GM12875 (cell line): Measurements from ENCODE around the gene MRPS22.
A peak's percentile ranks its signal among the peaks of the same experiment; 100 is the strongest.

Source experiments
- H3K4me3 ChIP-seq: one replicate; pipeline ENCODE4 v1.5.1; 2011; ENCODE audit warnings: low read depth, low read length, control low read depth
- CTCF ChIP-seq: IDR thresholded peaks from 2 replicates; pipeline ENCODE4 v1.5.1; 2011; ENCODE audit warnings: low read depth, mild to moderate bottlenecking, control low read depth, inconsistent platforms, low read length, moderate library complexity, borderline replicate concordance; ENCODE audit not compliant: insufficient read depth

MRPS22 gene

GRCh38 chr3:139319428-139320402 lies 24.1 kb upstream of the MRPS22 start:
- no peak overlapping the region for H3K4me3 ChIP-seq
- TF ChIP-seq CTCF, result peak; percentile 49; the same call in 1 of the 2 replicates

- no peak for TF ChIP-seq CTCF
- H3K4me3 ChIP-seq, result no peak overlapping the region
Observed at GRCh38 chr3:139320551-139321309, 23.1 kb upstream of the MRPS22 start.

- no peak overlapping the region for H3K4me3 ChIP-seq
- TF ChIP-seq CTCF, result no peak
Observed at GRCh38 chr3:139322346-139322745, 21.5 kb upstream of the MRPS22 start.

- no peak for TF ChIP-seq CTCF
- H3K4me3 ChIP-seq, result no peak overlapping the region
Observed at GRCh38 chr3:139323146-139323545, 20.7 kb upstream of the MRPS22 start.

- no peak for TF ChIP-seq CTCF
- H3K4me3 ChIP-seq, result no peak overlapping the region
Observed at GRCh38 chr3:139324456-139324855, 19.4 kb upstream of the MRPS22 start.

GRCh38 chr3:139325551-139325950 lies 18.3 kb upstream of the MRPS22 start:
- H3K4me3 ChIP-seq, result no peak overlapping the region
- TF ChIP-seq CTCF, result no peak

- TF ChIP-seq CTCF, result no peak
- no peak overlapping the region for H3K4me3 ChIP-seq
Observed at GRCh38 chr3:139326131-139326530, 17.7 kb upstream of the MRPS22 start.
